A673 (cell line): ENCODE data around the gene UBR4. TPM values are rescaled to one million over a fixed set of nuclear protein-coding genes. Genes with fewer than 3 reads are reported as not detected.

Experiments used
- BruUV-seq: library from RNA; stranded (reverse); fragments of 400-500 nt; replicated peaks from 2 replicates; lab custom pipeline; 2021; lab: Mats Ljungman, UMichigan
- CTCF ChIA-PET: fragments of 300-600 bp; sonication (Branson Sonifier 250); formaldehyde crosslinking; loops from one replicate; lab custom pipeline; 2022; ENCODE audit warnings: antibody characterized with exemption; lab: Charles Lee
- POLR2A ChIA-PET: fragments of 300-600 bp; sonication (Branson Sonifier 250); formaldehyde crosslinking; loops from one replicate; lab custom pipeline; 2022; ENCODE audit warnings: antibody characterized with exemption; ENCODE audit not compliant: low non-redundant PET; lab: Charles Lee
- DNase-seq: peaks from one replicate; pipeline ENCODE4 v3.0.0-alpha.2; 2015; ENCODE audit warnings: low spot score
- H3K27ac ChIP-seq: fragments of 200-600 bp; sonication (generic); 2 replicates; pipeline ENCODE4 v1.5.1; 2016; ENCODE audit warnings: mixed run types, low read depth, mild to moderate bottlenecking, mixed read lengths, antibody characterized with exemption, low read length; ENCODE audit not compliant: poor library complexity, severe bottlenecking
- H3K27me3 ChIP-seq: fragments of 200-600 bp; sonication (generic); replicated peaks from 2 replicates; pipeline ENCODE4 v1.6.1; 2017; ENCODE audit warnings: mixed run types, low read depth, mild to moderate bottlenecking, mixed read lengths, antibody characterized with exemption, low read length; ENCODE audit not compliant: insufficient read depth, poor library complexity
- H3K36me3 ChIP-seq: fragments of 200-600 bp; sonication (generic); 2 replicates; pipeline ENCODE4 v1.6.1; 2016; ENCODE audit warnings: mixed run types, mild to moderate bottlenecking, mixed read lengths, antibody characterized with exemption, low read length; ENCODE audit not compliant: insufficient read depth, poor library complexity, severe bottlenecking
- H3K4me1 ChIP-seq: fragments of 200-600 bp; sonication (generic); 2 replicates; pipeline ENCODE4 v1.6.1; 2017; ENCODE audit warnings: mixed run types, mild to moderate bottlenecking, mixed read lengths, antibody characterized with exemption, low read length; ENCODE audit not compliant: insufficient read depth, poor library complexity, severe bottlenecking
- H3K4me3 ChIP-seq: fragments of 200-600 bp; sonication (generic); 2 replicates; pipeline ENCODE4 v1.5.1; 2016; ENCODE audit warnings: low read depth, mixed run types, mild to moderate bottlenecking, mixed read lengths, low read length; ENCODE audit not compliant: poor library complexity, severe bottlenecking
- H3K9me3 ChIP-seq: fragments of 200-600 bp; sonication (generic); 2 replicates; pipeline ENCODE4 v1.6.1; 2016; ENCODE audit warnings: mixed run types, low read depth, mild to moderate bottlenecking, mixed read lengths, antibody characterized with exemption, low read length; ENCODE audit not compliant: poor library complexity, severe bottlenecking
- CTCF ChIP-seq: fragments of 300-800, 200-600 bp; sonication (generic); conservative IDR thresholded peaks from 2 replicates; pipeline ENCODE4 v1.5.1; 2017; ENCODE audit warnings: low read depth, mild to moderate bottlenecking, antibody characterized with exemption, low read length, moderate library complexity, mixed read lengths
- EZH2 ChIP-seq: fragments of 200-600 bp; sonication (generic); IDR thresholded peaks from 2 replicates; pipeline ENCODE4 v1.6.1; 2017; ENCODE audit warnings: borderline replicate concordance, low read depth, mild to moderate bottlenecking, mixed read lengths, antibody characterized with exemption, low read length; ENCODE audit not compliant: poor library complexity, severe bottlenecking
- intact Hi-C: fragments of 100-400 bp; cut with micrococcal nuclease; formaldehyde crosslinking; loops from one replicate; pipeline ENCODE4 v1.10.0; 2022; ENCODE audit not compliant: unreplicated experiment
- total RNA-seq: library from RNA; stranded (reverse); gene quantifications from 2 replicates; pipeline ENCODE4 v1.2.3, GENCODE V29; 2021

UBR4 gene
- total RNA-seq, 1 experiment from 2014 or later: 214 TPM

GRCh38 chr1:19096036-19096833, 113.8 kb downstream of the UBR4 start:
- Histone ChIP-seq H3K27ac (peak overlapping the region; percentile 44), H3K36me3 (peaks cover 100% of the 10 kb centered on the region), H3K9me3 (no peaks in the 10 kb centered on the region), H3K4me1 (peaks cover 7% of the 10 kb centered on the region), H3K4me3 (no peak overlapping the region), H3K27me3 (no peaks in the 10 kb centered on the region)
- intact Hi-C loops: loop anchor here (1.0 to 2.0 kb wide), 2 partner anchors 189 to 212 kb away; no protein-coding TSS in a partner anchor
- TF ChIP-seq EZH2 (no peak), CTCF (peak; percentile 62)
- peak; percentile 55 for DNase-seq
- no TSS peak for BruUV-seq
- ChIA-PET CTCF (interaction anchor here (1.4 to 1.8 kb wide), 3 partner anchors 183 to 212 kb away, joined by 4 to 15 read pairs (median 11); no protein-coding TSS in a partner anchor), POLR2A (interaction anchor here (0.6 kb wide), 2 partner anchors 151 to 565 kb away, joined by 3 to 4 read pairs; no protein-coding TSS in a partner anchor)

- POLR2A ChIA-PET: no interaction called here
- TF ChIP-seq CTCF: no peak
- Histone ChIP-seq H3K9me3 (no peaks in the 10 kb centered on the region), H3K4me3 (no peak overlapping the region), H3K36me3 (peaks cover 95% of the 10 kb centered on the region), H3K4me1 (peaks cover 4% of the 10 kb centered on the region), H3K27me3 (no peaks in the 10 kb centered on the region), H3K27ac (no peak overlapping the region)
- CTCF ChIA-PET: interaction anchor here (0.7 kb wide), 1 partner anchor 184 kb away, joined by 6 read pairs; no protein-coding TSS in a partner anchor
- no peak for DNase-seq
- no TSS peak for BruUV-seq
- intact Hi-C loops: no loop called here
These were observed 118.7 kb downstream of the UBR4 start for GRCh38 chr1:19091196-19091953.

GRCh38 chr1:19089524-19089923, 120.5 kb downstream of the UBR4 start:
- ChIA-PET POLR2A (interaction anchor here (0.7 kb wide), 1 partner anchor 374 kb away, joined by 3 read pairs; no protein-coding TSS in a partner anchor), CTCF (no interaction called here)
- H3K27ac ChIP-seq: no peak overlapping the region
- H3K27me3 ChIP-seq: no peaks in the 10 kb centered on the region
- no TSS peak for BruUV-seq
- peaks cover 93% of the 10 kb centered on the region for H3K36me3 ChIP-seq
- intact Hi-C loops: no loop called here
- no peak overlapping the region for H3K4me3 ChIP-seq
- no peak for DNase-seq
- TF ChIP-seq EZH2 (no peak), CTCF (no peak)
- H3K9me3 ChIP-seq: no peaks in the 10 kb centered on the region
- no peaks in the 10 kb centered on the region for H3K4me1 ChIP-seq
